T-helper 2 cell treated with Interferon-gamma antibody and Interleukin-4, amounts not matched to agents 5 μg/mL and 100 μg/mL, for 36 hours (primary cell): Measurements from ENCODE around the gene TAB2.
"Not testable (repeated sequence)": the region's sequence is repeated elsewhere in the genome, so short reads cannot be mapped to it uniquely, and the experiment has no call there.

ENCODE experiments used
- DNase-seq: peaks from one replicate; pipeline ENCODE4 v3.0.0; 2021; ENCODE audit warnings: low spot score
- H3K27ac Mint-ChIP-seq: one replicate; pipeline ENCODE4 v1.8.0; 2021; ENCODE audit warnings: mild to moderate bottlenecking, mixed read lengths
- H3K27me3 Mint-ChIP-seq: one replicate; pipeline ENCODE4 v1.8.0; 2021; ENCODE audit warnings: low read depth, mixed read lengths
- H3K36me3 Mint-ChIP-seq: one replicate; pipeline ENCODE4 v1.8.0; 2021; ENCODE audit warnings: low read depth, mixed read lengths
- H3K4me1 Mint-ChIP-seq: one replicate; pipeline ENCODE4 v1.8.0; 2021; ENCODE audit warnings: low read depth, mixed read lengths
- H3K4me3 Mint-ChIP-seq: one replicate; pipeline ENCODE4 v1.8.0; 2022; ENCODE audit warnings: mild to moderate bottlenecking, moderate library complexity, mixed read lengths
- H3K9me3 Mint-ChIP-seq: one replicate; pipeline ENCODE4 v1.8.0; 2021; ENCODE audit warnings: mixed read lengths

The TAB2 gene

DNA sequence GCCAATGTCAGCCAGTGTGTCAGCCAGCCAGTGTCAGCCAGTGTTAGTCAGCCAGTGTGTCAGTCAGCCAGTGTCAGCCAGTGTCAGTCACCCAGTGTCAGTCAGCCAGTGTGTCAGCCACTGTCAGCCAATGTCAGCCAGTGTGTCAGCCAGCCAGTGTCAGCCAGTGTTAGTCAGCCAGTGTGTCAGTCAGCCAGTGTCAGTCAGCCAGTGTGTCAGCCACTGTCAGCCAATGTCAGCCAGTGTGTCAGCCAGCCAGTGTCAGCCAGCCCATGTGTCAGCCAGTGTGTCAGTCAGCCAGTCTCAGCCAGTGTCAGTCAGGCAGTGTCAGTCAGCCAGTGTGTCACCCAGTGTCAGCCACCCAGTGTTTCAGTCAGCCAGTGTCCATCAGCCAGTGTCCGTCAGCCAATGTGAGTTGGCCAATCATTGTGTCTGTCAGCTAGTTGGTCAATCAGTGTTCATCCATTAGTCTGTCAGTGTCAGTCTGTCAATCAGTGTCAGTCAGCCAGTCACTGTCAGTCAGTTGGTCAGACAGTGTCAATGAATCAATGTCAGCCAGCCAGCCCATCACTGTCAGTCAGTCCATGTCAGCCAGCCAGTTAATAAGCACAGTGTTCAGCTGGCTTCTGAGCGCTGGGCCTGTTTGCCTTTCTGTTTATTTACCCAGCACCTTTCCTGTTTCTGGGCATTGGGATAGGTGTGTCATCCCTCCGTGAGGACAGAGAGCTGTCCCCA lies 127.0 kb downstream of the TAB2 start:
- H3K4me1 Mint-ChIP-seq, DNase-seq, H3K27me3 Mint-ChIP-seq, H3K9me3 Mint-ChIP-seq, H3K36me3 Mint-ChIP-seq, H3K27ac Mint-ChIP-seq, H3K4me3 Mint-ChIP-seq: not testable (repeated sequence)

DNA sequence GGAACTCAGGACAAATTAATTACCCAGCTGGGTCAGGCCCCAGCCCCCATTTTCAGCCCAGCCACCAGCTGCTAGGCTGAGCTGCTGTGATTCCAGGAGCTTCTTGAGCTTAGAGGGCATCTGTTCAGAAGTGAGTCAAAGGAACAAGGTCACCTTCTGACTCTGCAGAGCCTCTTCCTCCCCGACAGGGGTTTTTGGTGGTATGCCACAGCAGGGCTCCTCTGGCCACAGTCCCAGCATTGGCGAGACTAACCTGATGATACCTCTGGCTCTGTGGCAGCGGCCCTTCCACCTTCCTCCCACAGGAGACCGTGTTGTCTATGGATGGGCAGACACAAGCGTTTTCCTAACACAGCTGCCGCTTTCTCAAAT lies 127.6 kb downstream of the TAB2 start:
- no peaks in the 10 kb centered on the region for H3K27me3 Mint-ChIP-seq
- H3K4me1 Mint-ChIP-seq, result no peaks in the 10 kb centered on the region
- no peak overlapping the region for H3K27ac Mint-ChIP-seq
- no peak overlapping the region for H3K4me3 Mint-ChIP-seq
- H3K9me3 Mint-ChIP-seq, result no peaks in the 10 kb centered on the region
- no peak for DNase-seq
- peaks cover 3% of the 10 kb centered on the region for H3K36me3 Mint-ChIP-seq

DNA sequence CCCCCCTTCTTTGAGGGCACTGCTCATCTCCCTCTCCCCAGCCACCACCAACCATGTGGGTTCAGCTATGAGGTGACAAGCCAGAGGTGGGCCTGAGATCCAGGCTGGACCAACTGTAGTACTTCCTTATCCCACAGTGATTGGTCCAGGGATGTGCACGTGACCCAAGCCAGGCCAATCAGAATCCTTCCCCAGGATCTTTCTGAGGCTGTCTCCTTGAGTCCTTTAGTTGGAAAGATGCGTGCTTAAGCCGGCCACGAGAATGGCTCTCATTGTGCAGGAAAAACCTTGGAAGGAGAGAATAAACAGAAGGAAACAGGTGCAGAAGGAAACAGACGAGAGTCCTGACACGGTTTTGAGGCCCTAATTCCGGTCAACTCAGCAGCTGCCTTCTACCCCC lies 128.1 kb downstream of the TAB2 start:
- Mint-ChIP-seq H3K27ac (no peak overlapping the region), H3K27me3 (no peaks in the 10 kb centered on the region)

DNA sequence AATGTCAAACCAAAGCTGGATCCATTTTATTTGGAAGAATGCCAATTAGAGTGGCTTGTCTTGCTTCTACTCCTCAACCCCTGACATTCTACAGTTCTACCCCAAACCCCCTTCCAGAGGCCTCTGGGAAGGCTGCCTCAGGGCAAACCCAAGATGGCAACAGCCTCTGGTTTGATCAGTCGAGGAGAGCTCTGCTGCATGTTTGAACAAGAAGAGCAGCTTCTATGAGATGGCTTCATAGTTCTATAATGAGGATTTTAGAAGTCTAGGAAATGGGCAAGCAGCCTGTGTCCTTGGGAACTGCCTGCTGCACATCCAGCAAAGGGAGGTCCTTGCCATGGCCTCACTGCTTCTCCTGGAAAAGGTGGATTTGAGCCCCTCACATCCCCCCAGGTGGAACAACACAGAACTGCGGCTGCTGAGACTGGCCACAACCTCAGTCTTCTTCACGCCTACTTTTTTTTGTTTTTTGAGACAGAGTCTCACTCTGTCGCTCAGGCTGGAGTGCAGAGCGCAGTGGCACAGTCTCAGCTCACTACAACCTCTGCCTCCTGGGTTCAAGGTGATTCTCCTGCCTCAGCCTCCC lies 129.4 kb downstream of the TAB2 start:
- no peaks in the 10 kb centered on the region for H3K9me3 Mint-ChIP-seq
- no peak overlapping the region for H3K4me3 Mint-ChIP-seq
- DNase-seq, result no peak
- H3K27ac Mint-ChIP-seq, result no peak overlapping the region
- H3K27me3 Mint-ChIP-seq, result no peaks in the 10 kb centered on the region
- H3K4me1 Mint-ChIP-seq, result no peaks in the 10 kb centered on the region
- peaks cover 5% of the 10 kb centered on the region for H3K36me3 Mint-ChIP-seq

More for the DNA sequence above, 128.1 kb downstream of the TAB2 start:
- no peak for DNase-seq
- peaks cover 3% of the 10 kb centered on the region for H3K36me3 Mint-ChIP-seq
- H3K4me1 Mint-ChIP-seq, result no peaks in the 10 kb centered on the region
- no peaks in the 10 kb centered on the region for H3K9me3 Mint-ChIP-seq
- H3K4me3 Mint-ChIP-seq, result no peak overlapping the region

DNA sequence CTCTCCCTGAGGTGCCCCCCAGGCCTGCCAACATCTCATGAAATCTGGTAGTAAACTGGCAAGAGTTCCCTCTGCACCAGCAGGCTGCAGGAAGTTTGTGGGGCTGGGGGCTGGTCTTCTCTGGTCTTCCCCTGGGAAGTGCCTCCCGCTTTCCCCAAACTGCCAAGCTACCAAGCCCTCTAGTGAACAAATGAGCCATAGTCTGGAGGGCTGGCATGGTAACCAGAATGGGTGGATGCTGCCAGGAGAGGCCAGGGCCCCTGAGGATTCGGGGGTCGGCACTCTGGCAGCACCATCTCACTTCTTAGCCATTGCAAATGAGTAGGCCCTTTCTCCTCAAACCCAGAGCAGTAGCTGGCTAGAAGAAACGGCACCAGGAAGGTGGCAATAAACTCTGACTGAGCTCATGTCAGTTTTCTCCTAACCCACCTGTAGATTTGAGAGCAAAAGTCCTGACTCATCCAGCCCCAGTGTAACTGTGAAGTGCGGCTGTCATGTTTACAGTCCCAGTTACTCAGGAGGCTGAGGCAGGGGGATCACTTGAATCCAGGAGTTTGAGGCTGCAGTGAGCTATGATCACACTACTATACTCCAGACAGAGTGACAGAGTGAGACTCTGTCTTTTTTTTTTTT lies 131.4 kb downstream of the TAB2 start:
- Mint-ChIP-seq H3K27ac (no peak overlapping the region), H3K36me3 (peaks cover 5% of the 10 kb centered on the region), H3K4me1 (no peaks in the 10 kb centered on the region), H3K4me3 (no peak overlapping the region), H3K27me3 (no peaks in the 10 kb centered on the region), H3K9me3 (no peaks in the 10 kb centered on the region)
- no peak for DNase-seq

DNA sequence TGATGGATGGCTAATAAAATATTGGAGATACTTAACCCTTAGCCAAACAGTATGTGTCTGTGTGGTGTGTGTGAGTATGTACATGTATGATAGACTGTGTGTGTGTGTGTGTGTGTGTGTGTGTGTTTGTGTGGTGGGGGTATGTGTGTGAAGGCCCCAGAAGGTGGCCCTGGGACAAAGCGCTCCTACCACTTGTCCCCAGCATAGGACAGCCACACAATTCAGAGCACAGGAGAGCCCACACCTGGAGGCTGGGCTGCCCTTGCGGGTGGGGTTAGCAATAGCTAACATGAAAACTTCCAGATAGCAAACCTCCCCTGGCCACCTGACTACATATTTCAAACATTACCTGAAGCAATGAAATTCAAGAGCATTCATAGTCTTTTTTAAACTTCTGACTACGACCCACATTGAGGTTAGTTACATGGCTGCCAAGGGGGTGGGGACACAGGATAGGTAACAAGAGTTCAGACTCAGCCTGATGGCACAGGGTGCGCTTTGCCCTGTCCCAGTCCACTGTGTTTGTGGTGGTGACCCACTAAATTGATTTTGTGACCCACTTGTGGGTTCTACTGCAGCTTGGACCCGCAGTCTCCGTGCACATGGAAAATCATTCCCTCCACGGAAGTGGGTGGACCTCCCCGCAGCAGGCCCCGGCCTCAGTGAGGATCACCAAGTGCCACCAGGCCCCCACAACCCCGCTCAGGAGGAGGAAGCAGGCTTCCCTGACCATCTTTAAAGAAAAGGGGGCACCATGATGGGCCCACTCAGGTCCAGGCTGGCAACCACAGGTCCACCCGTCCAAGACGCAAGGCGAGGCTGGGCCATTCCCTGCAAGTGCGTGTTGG lies 132.5 kb downstream of the TAB2 start:
- no peaks in the 10 kb centered on the region for H3K9me3 Mint-ChIP-seq
- H3K27me3 Mint-ChIP-seq, result no peaks in the 10 kb centered on the region
- H3K4me1 Mint-ChIP-seq, result no peaks in the 10 kb centered on the region
- no peak overlapping the region for H3K27ac Mint-ChIP-seq
- DNase-seq, result no peak
- H3K4me3 Mint-ChIP-seq, result peak overlapping the region; percentile 29
- H3K36me3 Mint-ChIP-seq, result peaks cover 7% of the 10 kb centered on the region

DNA sequence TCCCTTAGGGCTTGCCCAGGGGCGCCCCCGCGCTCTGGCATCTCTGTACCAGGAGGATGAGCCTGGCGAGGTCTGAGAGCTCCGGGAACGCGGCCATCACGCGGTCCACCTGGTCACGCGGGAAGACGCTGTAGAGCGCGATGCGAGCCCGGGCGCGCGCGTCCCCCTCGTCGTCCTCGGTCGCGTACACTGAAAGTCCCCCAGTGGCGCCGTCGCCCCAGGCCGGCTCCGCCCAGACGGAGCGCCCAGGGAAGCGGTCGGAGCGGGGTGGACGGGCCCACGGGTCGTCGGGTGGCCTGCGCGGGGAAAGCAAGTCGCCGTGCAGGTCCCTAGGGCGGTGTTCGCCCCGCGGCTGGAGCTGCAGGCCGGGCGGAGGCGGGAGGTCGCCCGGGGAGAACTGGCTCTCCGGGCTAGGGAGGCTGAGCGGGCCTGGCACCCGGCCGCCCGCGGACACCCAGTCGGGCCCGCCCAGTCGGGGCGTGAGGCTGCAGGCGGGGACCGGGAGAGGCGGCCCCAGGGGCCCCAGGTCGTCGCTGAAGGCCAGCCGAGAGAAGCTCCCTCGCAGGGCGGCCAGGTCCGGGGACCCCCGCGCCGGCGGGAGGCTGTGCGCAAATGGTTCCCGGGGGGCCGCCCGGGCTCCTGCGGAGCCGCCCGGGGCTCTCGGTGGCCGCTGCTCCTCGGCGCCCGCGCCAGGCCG lies 133.3 kb downstream of the TAB2 start:
- H3K27me3 Mint-ChIP-seq, result no peaks in the 10 kb centered on the region
- no peak overlapping the region for H3K27ac Mint-ChIP-seq
- no peaks in the 10 kb centered on the region for H3K9me3 Mint-ChIP-seq
- H3K4me1 Mint-ChIP-seq, result no peaks in the 10 kb centered on the region
- peak overlapping the region; percentile 29 for H3K4me3 Mint-ChIP-seq
- peaks cover 7% of the 10 kb centered on the region for H3K36me3 Mint-ChIP-seq
- DNase-seq, result no peak

DNA sequence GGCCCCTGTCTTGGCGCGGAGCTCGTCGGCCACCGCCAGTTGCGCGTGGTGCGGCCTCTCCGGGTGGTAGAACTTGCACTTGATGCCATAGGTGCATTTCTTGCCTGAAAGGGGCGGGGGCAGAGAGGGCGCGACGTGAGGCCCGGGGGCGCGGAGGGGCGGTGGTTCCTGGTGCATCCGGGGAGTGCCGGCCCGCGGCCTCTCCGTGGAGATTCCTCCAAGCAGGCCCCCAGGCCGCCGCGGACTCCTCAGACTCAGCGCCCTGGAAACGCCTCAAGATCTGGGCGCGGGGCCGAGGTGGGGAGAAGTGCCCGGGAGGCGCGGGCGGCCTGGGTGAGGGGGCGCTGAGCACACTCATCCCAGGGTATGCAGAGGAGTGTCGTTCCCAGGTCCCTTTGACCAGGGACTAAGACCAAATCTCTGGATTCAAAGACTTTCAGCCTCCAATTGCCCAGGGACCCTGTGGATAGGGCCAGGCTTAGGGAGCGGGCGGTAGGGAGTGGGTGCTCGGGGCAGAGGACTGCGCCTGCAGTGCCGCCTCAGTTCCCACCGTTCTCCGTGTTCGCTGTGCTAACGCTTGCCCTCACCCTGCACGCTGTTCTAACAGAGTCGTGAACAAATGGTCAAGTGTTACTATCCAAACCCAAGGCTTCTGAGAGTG lies 134.0 kb downstream of the TAB2 start:
- no peak for DNase-seq
- H3K4me3 Mint-ChIP-seq, result no peak overlapping the region
- peaks cover 7% of the 10 kb centered on the region for H3K36me3 Mint-ChIP-seq
- H3K27me3 Mint-ChIP-seq, result no peaks in the 10 kb centered on the region
- no peaks in the 10 kb centered on the region for H3K4me1 Mint-ChIP-seq
- H3K27ac Mint-ChIP-seq, result no peak overlapping the region
- no peaks in the 10 kb centered on the region for H3K9me3 Mint-ChIP-seq

DNA sequence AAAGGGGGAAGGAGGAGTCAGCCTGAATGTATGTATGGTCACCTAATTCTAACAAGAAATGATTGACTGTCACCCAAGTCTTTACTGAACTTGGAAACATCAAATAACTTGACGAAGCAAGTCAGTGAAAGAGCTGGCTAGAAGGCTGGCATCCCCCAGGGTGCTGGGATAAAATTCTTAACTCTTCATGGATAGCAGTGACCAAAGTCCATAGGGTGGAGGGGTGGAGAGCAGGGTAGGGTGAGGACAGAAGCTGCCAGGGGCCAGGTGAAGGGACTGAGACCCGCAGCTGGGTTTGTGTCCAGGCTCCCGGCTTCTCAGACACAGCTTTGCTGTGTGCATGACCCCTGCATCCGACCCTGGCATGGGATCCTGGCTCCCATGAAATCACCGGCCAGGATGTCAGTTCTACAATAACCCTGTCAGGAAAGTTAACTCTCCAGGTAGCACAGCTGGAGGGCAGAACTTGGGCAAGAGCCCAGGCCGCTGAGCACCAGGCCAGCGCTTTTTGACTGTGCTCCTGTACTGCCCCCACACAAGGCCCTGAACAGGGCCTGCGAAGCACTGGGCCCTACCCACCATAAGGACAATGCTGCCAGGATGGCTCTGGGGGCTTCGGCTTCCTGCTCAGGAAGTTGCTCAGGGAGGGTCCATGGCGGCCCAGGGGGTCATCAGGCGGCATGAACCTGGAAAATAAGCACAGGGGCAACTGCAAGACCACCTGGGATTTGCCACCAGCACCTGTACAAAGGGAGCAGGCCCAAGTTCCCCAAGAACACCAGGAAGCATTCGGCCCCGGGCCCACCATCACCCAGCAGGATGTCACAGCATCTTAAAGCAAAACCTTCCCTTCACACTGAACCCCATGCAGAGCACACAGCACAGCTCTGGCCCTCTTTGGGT lies 134.8 kb downstream of the TAB2 start:
- no peaks in the 10 kb centered on the region for H3K27me3 Mint-ChIP-seq
- no peaks in the 10 kb centered on the region for H3K9me3 Mint-ChIP-seq
- peaks cover 7% of the 10 kb centered on the region for H3K36me3 Mint-ChIP-seq
- H3K4me1 Mint-ChIP-seq, result no peaks in the 10 kb centered on the region
- no peak for DNase-seq
- no peak overlapping the region for H3K27ac Mint-ChIP-seq
- no peak overlapping the region for H3K4me3 Mint-ChIP-seq

DNA sequence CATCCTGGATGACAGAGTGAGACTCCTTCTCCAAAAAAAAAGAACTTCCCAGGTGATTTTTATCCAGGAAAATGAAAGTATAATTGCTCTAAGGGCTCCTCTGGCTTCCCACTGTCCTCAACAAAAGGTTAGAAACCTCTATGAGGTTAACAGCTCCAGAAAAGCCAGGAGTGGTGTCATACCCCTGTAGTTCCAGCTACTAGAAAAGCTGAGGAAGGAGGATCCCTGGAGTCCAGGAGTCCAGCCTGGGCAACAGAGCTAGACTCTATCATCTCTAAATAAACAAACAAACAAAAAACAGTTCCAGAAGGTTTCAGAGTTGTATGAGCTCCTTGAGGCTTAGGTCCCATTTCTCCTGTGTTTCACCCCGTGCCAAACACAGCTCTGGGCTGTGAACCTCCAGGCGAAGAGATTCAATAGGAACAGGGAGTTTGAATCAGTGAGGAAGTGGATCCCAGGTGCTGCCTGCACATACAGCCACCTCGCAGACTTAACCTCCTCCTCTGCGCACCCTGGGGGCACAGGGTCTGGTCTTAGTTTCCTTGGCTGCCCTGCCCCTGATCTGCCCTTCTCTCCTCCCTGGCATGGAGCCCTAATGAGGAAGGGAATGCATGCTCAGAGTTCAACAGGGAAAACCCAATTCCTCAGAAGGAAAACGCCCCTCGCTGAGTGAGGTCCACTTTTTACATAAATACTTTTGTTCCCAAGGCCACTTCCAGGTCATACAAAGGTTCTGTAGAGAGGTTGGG lies 136.3 kb downstream of the TAB2 start:
- Mint-ChIP-seq H3K4me3 (no peak overlapping the region), H3K27me3 (no peaks in the 10 kb centered on the region), H3K36me3 (peaks cover 12% of the 10 kb centered on the region), H3K9me3 (no peaks in the 10 kb centered on the region), H3K27ac (no peak overlapping the region), H3K4me1 (peaks cover 1% of the 10 kb centered on the region)
- no peak for DNase-seq

DNA sequence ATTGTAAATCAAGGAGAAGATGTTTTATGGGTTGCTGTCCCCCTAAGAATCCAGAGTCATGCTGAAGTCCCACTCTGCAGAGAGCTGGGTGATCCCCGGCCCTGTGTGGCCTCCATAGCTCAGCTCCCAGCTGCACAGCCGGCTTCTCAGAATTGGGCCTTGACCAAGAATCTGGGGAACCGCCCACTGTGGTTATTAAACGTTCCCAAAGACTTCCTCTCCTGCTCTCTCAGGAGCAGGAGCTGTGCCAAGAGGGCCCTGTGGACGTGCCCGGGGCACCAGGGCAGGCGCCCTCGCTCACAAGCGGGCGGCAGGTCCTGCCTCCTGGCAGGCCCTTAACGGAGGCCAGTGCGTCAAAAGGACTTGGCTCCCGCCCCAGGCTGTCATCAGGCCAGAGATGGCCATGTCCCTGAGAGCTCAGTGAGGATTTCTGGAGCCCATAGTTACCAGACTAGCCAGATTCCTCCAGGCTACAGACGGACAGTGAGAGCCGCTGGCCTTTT lies 136.9 kb downstream of the TAB2 start:
- Mint-ChIP-seq H3K9me3 (no peaks in the 10 kb centered on the region), H3K4me1 (peaks cover 5% of the 10 kb centered on the region), H3K4me3 (no peak overlapping the region), H3K36me3 (peaks cover 19% of the 10 kb centered on the region), H3K27me3 (no peaks in the 10 kb centered on the region), H3K27ac (no peak overlapping the region)
- DNase-seq, result no peak
